ENCODE results near the gene BANP.
"Not testable (repeated sequence)": the region's sequence is repeated elsewhere in the genome, so short reads cannot be mapped to it uniquely, and the experiment has no call there.

BANP gene

DNA sequence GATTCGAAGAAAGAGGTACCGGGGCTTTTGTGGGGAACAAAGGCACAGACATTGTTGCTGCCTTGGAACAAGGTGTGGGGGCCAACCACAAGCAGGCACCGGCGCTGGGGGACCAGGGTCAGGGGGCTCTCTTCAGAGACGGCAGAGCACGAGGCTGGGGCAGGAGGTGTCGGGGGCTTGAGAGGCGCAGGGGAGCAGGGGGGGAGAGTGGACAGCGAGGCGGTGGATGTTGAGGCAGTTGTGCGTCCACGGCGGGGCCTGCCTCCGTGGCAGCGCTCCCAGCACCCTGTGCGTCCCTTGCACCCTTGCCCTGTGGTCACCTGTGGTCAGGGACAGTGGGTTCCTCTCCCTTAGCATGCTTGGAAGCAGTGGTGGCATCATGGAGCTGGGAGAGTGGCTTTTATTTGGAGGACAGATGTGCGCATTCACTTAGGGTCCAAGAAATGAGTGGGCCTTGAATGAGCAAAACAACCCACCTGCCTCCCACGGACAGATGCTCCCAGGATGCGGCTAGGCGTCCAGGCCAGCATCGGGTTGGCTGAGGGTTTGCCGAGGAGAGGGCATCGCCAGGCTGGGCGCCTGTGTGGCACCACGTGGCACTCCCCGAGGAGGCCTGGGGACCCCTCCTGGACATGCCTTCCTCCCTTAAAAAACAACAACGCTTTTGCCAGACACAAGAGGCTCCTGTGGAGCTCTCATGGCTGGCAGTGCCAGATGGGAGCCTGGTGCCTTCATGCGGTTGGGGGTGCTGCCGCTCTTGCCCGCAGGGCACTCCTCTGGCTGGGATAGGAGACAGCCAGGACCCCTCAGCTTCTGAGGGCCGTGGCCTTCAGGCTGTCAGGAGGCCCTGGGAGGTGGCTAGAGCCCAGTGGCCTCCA, 113.0 kb downstream of the BANP start:
- in situ Hi-C loops (cut with HindIII; ENCODE audit: low sequenced_read_pairs) = no loop called here

DNA sequence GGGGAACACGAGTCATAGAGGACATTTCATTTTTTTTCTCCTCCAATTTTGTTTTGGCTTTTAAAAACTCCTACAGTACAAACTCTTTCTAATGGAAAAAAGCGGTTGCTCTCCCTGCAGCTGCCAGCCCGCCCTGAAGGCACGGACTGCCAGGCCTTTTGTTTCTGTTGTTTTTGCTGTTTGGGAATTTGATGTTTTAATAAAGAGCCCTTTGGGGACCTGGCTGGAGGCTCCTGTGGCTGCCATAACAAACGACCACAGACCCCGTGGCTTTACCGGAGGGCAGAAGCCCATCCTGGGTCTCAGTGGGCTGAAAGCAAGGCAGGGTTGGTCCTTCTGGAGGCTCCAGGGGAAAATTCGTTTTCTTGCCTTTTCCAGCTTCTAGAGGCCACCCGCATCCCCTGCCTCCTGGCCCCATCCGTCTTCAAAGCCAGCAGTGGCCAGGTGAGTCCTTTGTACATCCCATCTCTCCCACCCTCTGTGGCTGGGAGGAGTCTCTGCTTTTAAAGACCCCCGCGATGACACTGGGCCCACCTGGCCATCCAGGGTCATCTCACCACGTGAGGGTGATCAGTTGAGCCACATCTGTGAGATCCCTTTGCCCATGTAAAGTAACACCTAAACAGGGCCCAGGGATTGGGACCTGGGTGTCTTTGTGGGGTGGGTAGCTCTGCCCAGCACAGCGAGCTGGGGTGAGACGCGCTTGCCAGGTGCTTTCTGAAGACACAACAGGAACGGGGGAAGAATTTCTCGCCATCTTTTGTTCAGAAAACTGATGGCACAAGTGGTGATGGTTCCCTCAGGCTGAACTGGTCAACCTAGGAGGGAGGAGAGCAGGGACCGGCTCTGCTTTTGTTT, 113.9 kb downstream of the BANP start:
- in situ Hi-C loops (cut with HindIII; ENCODE audit: low sequenced_read_pairs) = no loop called here

DNA sequence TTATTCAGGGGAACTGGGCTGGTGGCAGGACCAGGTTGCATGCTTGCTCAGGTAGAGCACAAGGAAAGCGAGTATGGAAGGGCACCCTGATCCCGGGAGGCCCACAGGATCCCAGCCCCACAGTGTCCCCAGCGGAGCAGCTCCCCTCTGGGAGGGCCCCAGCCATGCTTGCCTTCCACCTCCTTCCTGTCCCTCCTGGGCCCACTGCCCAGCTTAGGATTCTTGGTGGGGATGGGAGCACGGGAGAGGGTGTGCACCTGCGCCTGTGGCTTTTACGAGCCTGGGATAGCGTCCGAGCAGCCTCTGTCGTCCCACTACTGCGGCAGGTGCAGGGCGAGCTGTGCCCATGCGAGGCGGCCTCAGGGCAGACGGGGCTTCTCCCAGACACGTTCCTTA, 114.5 kb downstream of the BANP start:
- in situ Hi-C loops (cut with HindIII; ENCODE audit: low sequenced_read_pairs) = no loop called here

DNA sequence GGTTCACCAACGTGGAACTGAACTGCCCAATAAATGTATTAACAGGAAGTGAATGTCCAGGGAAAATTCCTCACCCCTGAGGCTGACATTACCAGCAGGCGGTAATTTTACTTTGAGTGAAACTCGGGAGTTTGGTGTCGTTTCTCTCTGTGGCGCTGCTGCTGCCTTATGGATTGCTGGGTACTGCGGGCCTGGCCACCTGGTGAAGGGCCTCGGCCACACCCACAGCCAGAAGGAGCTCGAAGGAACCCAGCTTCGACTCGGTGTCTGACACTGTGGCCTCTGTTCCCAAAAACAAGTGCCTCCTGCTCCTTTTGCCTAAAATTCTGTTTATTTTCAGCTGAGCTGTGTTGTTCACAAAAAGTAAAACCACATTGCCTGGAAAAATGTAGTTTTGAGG, 115.0 kb downstream of the BANP start:
- in situ Hi-C loops (cut with HindIII; ENCODE audit: low sequenced_read_pairs) = no loop called here

DNA sequence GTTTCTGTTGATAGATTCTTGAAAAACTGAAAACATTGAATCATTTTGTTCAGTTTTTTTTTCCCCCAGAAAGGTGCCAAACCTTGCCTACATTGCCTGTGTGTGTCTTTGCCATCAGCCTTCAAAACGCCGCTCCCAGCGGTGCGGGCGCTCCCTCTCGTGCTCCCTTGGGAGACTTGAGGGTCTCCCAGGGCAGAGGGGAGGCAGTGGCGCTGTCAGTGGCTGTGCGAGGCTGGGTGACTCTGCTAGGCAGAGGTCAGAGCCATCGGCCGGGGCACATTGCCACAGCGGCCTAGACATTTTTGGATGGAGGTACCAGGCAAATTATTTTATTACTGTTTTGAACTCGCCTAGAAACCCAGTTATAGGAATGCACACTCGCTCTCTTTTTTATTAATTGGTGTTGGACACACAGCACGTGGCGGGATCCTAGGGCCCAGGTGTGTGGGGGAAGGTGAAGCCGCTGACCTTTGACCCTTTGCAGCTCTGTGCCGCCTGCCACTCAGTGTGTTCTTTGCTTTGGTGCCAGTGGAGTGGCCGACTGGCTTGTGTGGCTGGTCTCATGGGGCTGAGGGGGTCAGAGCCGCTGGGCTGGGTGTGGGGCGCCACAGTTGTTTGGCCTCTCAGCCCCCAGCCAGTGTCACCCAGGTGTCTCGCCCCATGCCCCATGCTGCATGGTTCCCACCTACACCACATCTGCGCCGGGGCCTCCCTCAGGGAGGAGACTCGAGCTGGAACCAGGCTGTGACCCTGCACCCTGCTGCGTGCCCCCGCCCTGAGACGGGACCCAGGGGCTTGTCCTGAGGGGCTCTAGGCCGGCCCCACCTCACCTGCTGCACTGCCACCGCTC, 115.7 kb downstream of the BANP start:
- in situ Hi-C loops (cut with HindIII; ENCODE audit: low sequenced_read_pairs) = no loop called here

DNA sequence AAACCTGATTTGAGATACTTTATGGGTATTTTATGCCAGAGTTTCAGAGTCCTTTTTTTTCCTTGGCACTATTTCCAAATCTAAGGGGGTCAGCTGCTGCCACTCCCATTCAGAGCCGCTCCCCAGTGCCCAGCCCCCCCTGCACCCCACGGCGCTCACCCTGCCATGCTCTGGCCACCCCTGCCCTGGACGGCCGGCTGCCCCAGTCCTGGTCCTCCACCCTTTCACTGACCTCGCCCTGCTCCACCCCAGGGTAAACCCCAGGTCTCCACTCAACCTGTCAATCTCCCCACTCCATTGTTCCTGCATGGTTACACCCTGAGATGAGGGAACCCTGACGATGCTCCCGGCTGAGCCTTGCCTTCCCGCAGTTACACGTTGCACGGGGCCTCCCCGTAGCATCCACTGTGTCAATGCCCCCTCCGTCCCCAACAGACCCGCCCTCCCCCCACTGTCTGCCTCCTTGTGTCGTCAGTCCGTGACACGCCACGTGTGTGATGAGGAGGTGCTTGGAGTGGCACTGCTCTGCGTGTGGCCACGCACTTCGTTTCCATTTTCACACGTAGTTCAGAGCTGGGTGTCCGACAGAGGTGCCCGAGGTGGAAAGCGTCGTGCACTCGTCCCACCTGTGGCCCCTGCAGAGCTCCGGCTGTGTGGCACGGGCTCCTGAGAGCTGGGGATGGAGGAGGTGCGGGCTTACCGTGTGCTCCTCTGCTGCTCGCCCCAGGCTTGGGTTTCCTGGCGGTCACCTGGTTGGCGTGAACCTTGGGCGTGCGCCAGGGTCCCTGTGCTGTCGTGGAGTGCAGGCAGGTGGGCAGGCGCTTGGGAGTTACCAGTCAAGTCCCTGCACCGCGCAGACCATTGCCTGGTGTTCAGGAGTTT, 116.5 kb downstream of the BANP start:
- in situ Hi-C loops (cut with HindIII; ENCODE audit: low sequenced_read_pairs) = no loop called here

DNA sequence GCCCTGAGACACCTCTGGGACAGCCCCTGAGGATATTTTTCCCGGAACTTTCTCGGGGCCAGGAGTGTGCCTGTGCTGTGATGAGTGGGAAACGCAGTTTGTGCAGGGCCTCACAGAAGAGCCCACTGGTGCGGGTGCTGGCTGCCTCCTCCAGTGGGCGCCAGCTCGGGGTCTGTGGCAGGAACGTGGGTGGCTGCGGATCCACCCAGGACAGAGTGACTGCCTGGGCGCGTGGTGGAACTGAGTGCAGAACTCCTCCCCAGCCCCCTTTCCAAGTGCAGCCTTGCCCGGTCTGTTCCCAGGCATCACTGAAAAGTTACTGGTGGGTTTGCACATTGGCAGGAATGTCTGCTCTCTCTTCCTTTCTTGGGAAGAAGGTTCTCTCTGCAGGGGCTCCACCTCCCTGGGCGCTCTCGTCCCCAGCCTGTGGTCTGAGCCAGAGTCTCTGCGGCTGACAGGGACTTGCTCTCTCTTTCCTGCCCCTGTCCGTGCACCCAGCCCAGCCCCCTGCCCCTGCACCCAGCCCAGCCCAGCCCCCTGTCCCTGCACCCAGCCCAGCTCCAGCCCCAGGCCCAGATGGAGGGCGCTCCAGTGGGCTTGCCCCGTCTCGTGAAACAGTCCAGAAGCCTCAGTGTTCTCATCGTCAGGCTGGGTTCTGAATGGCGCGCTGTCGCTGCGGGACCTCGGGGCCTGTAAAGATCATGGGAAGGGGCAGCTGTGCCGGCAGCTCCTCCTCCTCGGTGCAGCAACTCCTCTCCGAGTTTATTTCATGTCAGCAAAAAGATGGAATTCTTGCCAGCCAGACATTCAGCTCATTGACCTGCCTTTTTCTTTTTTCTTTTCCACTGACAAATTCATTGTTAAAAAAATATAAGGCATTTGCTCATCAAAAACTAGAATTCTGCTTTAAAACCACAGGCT, 117.5 kb downstream of the BANP start:
- in situ Hi-C loops (cut with HindIII; ENCODE audit: low sequenced_read_pairs) = no loop called here

DNA sequence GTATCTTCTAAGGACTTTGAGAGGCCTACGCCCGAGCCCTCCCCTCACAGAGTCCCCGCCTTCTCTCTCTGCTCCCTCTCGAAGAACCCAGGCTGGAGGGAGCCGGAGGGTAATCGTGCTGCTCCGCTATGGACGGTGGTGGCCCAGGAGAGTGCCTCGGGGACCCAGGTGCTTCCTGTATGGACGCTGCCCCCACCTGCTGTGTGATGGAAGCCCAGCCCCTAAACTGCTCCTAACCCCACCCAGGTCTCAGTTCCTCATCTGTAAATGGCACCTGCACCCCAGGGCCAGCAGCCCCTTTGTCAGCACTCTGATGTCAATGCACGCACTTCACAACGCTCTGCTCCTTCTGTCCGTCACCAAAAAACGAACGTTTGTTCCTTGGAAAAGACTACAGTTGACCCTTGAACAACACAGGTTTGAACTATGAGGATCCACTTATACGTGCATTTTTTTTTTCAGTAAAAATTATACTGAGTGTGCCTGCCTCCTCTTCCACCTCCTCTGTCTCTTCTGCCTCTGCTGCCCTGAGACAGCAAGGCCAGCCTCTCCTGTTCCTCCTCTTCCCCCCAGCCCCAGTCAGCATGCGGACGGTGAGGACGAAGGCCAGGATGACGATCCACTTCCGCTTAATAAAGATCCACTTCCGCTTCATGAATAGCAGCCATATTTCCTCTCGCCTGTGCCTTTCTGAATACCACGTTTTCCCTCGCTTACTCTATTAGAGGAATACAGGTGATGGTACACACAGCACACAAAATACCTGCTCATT, 118.3 kb downstream of the BANP start:
- in situ Hi-C loops (cut with HindIII; ENCODE audit: low sequenced_read_pairs) = no loop called here

DNA sequence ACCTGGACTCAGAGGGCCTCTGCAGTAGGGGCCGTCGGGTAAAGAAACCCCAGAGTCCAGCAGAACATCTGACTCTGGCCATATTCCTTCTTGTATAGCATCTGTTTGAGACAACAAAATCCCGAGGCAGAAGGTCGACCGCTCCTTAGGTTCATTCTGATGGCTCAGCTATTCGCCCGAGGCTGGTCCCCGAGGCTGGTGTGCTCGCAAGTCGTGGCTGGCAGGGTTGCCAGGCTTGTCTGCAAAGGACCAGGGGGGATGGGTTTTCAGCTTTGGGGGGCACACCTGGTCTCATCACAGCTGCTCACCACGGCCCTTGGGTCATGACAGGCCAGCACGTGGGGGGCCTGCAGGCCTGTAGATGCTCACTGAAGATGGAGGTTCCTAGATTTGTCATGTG, 119.1 kb downstream of the BANP start:
- in situ Hi-C loops (cut with HindIII; ENCODE audit: low sequenced_read_pairs) = no loop called here

DNA sequence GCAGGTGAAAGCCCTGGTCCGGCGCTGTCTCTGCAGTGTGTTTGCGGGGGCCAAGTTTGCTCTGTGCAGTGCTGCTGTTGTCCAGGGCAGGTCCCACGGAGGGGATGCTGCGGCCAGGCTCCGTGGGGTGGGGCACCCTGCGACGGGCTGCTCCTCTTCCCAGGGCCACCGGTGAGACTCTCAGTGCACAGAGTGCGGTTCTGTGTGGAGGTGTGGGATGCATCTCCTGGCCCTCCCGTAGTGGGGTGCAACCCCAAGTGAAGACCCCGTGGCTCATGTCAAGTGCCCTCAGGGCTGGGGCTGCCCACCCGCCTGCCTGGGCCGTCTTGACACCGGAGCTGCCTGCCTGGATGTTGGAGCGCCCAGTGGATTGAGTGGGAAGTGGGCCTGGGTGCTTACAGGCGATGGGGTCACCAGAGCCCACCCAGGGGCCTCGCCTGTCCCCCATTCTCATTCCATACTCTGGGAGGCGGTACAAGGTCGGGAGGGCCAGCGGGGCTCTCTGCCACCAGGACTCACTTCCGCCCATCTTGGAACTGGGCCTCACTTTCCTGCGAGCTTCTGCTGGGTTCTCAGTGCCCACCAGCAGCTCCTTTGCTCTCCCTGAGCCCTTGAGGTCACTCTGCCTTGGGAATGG, 119.9 kb downstream of the BANP start:
- in situ Hi-C loops (cut with HindIII; ENCODE audit: low sequenced_read_pairs) = no loop called here

DNA sequence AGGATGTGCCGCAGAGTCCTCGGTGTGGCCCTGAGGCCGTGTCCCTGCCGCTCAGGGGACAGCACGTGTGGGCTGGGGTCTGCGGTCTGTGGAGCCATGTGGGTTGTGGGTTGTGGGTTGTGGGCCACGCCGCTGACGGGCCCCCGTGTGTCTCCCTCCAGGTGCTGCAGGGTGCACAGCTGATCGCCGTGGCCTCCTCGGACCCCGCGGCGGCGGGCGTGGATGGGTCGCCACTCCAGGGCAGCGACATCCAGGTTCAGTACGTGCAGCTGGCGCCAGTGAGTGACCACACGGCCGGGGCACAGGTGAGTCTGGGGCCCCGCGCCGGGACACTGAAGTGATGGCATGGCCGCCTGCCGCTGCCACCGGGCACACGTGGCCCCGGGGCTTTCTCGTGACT, 120.7 kb downstream of the BANP start:
- in situ Hi-C loops (cut with HindIII; ENCODE audit: low sequenced_read_pairs) = no loop called here

DNA sequence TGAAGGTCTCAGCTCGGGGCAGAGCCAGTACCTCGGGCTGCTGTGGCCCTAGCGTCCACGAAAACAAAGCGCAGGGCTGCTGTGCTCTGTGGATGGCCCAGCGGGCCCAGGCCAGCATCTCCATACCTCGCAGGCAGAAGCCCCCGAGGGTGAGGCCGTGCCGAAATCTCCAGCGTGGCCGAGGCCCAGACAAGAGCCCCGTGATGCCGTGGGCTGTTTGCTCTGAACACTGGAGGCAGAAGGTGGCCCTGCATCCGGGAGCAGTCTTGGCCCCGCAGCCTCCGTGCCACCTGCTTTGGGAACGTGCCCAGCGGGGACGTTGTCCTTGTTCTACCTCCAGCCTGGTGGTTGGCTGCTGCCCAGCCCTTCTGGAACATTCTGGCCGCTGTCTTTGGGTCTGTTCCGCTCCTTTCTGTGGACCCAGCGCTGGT, 121.4 kb downstream of the BANP start:
- in situ Hi-C loops (cut with HindIII; ENCODE audit: low sequenced_read_pairs) = no loop called here

DNA sequence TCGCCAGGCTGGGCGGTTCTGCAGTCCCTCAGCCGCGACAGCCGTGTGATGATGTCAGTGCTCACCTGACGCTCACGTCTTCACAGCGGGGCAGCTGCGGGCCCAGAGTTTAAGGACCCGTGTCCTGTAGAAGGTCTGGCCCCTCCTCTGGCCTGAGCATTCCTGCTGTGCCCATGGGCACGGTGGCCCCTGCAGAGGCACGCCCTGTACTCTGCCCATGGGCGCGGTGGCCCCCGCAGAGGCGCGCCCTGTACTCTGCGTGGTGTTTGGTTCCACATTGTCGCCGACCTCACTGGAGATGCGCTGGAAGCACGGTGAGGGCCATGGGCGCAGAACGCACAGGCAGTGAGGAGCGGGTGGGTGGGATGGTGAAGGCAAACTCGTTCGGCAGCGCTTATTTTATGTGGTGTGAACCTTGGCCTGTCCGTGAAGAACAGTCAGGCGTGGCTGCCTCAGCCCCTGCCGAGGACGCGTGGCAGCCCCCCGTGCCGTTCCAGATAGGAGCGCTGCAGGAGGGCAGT, 122.0 kb downstream of the BANP start:
- in situ Hi-C loops (cut with HindIII; ENCODE audit: low sequenced_read_pairs) = no loop called here

DNA sequence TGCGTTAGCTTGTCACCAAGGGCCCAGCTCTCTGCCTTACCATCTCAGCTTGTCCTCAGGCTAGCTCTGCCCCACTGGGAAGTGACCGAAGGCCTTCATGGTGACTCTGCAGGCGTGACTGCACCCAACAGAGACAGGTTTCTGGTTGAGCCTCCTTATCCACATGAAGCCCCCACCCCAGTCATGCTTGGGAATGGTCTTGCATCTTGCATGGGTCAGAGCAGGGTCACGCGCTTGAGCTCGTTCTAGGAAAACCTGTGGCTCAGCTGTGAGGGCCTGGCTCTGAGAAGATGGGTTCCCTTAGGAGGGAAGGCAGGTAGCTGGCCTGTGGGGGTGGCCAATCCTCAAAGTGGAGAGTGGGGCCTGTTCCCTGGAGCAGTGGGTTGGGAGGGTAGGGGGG, 122.8 kb downstream of the BANP start:
- in situ Hi-C loops (cut with HindIII; ENCODE audit: low sequenced_read_pairs) = no loop called here

DNA sequence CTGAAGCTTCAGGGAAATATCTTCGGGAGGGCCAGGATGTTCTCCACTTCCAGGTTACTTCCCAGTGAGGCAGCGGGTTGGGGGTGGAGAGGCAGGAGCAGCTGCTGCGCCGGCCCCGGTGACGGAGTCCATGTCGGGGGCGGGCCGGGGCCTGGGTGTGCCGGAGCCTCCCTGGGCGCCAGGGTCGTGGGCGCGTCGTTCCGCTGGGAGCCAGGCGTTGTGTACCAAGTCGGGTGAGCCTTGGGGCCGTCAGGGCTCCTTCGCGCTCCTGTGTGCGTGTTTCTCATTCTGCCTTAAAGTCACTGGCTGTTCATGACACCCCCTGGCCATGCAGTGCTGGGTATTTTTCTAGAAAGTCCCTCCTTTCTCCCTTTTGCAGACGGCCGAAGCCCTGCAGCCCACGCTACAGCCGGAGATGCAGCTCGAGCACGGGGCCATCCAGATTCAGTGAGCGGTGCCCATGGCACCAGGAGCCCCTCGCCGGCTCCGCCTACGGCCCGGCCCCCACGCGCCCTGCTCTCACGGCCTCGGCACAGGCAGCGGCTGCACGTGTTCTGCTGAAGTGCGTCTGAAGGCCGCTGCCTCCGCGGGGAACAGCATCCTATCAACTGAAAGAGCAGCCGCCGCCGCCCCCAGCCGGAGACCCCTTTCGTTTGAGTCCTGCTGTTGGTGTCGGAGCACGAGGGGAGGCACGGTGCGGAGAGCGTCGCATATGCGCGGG, 125.1 kb downstream of the BANP start:
- in situ Hi-C loops (cut with HindIII; ENCODE audit: low sequenced_read_pairs) = no loop called here

DNA sequence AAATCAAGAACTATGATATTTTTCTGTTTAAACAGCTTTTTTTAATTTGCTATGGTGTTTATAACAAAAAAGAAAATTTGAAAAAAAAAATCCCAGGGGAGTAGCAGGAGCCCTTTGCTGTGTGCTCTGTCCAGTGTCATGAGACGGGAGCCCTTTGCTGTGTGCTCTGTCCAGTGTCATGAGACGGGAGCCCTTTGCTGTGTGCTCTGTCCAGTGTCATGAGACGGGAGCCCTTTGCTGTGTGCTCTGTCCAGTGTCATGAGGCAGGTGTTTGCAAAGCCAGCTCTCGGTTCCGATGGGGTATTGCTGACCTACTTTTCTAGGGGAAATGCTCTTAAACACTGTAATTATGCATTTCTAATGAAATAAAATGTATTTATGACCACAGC, 125.7 kb downstream of the BANP start:
- in situ Hi-C loops (cut with HindIII; ENCODE audit: low sequenced_read_pairs) = not testable (repeated sequence)
